ENCODE data around the gene ATG4C.

ATG4C gene

GRCh38 chr1:62832276-62832675 lies 48.3 kb downstream of the ATG4C start:
- no peak for DNase-seq (ENCODE audit: low read depth in 1 of 2, low spot score in 1 of 2)
- no peak overlapping the region for H3K4me3 ChIP-seq (replicated peaks; ENCODE audit: insufficient read depth, low read length)
- H3K27ac ChIP-seq (replicated peaks) = no peak overlapping the region
- H3K27me3 ChIP-seq (ENCODE audit: insufficient read depth, poor library complexity, severe bottlenecking) = no peaks in the 10 kb centered on the region
- TF ChIP-seq REST (IDR thresholded peaks at IDR 0.05; ENCODE audit: insufficient replicate concordance, low read depth) = no peak
- TF ChIP-seq POLR2AphosphoS5 (IDR thresholded peaks at IDR 0.05; ENCODE audit: low read depth) = no peak
- TF ChIP-seq GABPA (IDR thresholded peaks at IDR 0.05; ENCODE audit: low read depth) = no peak

GRCh38 chr1:62833529-62833928 lies 49.6 kb downstream of the ATG4C start:
- Histone ChIP-seq H3K4me3 (replicated peaks; ENCODE audit: insufficient read depth, low read length) (no peak overlapping the region), H3K27ac (replicated peaks) (no peak overlapping the region), H3K27me3 (ENCODE audit: insufficient read depth, poor library complexity, severe bottlenecking) (no peaks in the 10 kb centered on the region)
- no peak for TF ChIP-seq GABPA (IDR thresholded peaks at IDR 0.05; ENCODE audit: low read depth)
- no peak for TF ChIP-seq CTCF (IDR thresholded peaks at IDR 0.05; ENCODE audit: insufficient read depth, low read length)
- TF ChIP-seq REST (IDR thresholded peaks at IDR 0.05; ENCODE audit: insufficient replicate concordance, low read depth) = no peak
- no peak for TF ChIP-seq POLR2AphosphoS5 (IDR thresholded peaks at IDR 0.05; ENCODE audit: low read depth)
- TF ChIP-seq SPI1 (IDR thresholded peaks at IDR 0.05; ENCODE audit: borderline replicate concordance, low read depth) = no peak
- no peak for DNase-seq (ENCODE audit: low read depth in 1 of 2, low spot score in 1 of 2)

GRCh38 chr1:62834400-62834961 lies 50.5 kb downstream of the ATG4C start:
- H3K27ac ChIP-seq (replicated peaks) = no peak overlapping the region
- no peak for TF ChIP-seq CTCF (IDR thresholded peaks at IDR 0.05; ENCODE audit: insufficient read depth, low read length)
- TF ChIP-seq SPI1 (IDR thresholded peaks at IDR 0.05; ENCODE audit: borderline replicate concordance, low read depth) = no peak
- TF ChIP-seq GABPA (IDR thresholded peaks at IDR 0.05; ENCODE audit: low read depth) = no peak
- no peak for TF ChIP-seq POLR2AphosphoS5 (IDR thresholded peaks at IDR 0.05; ENCODE audit: low read depth)
- TF ChIP-seq REST (IDR thresholded peaks at IDR 0.05; ENCODE audit: insufficient replicate concordance, low read depth) = no peak

More at GRCh38 chr1:62834400-62834961, 50.5 kb downstream of the ATG4C start:
- no peaks in the 10 kb centered on the region for H3K27me3 ChIP-seq (ENCODE audit: insufficient read depth, poor library complexity, severe bottlenecking)
- H3K4me3 ChIP-seq (replicated peaks; ENCODE audit: insufficient read depth, low read length) = no peak overlapping the region
- no peak for DNase-seq (ENCODE audit: low read depth in 1 of 2, low spot score in 1 of 2)

All from HL-60 (cell line).